Liver (tissue), 9 donors: ENCODE data around the gene CIB4. TPM values are rescaled to one million over a fixed set of nuclear protein-coding genes. Genes with fewer than 3 reads are reported as not detected.

Experiments used
- DNase-seq: peaks from one replicate; pipeline ENCODE4 v3.0.0-alpha.2; 2017; ENCODE audit warnings: low spot score
- H3K27ac ChIP-seq, 2 donors: one replicate each; pipeline ENCODE4 v1.7.0; 2013; ENCODE audit warnings: inconsistent platforms in 2 of 2, low read length in 2 of 2, control low read depth in 1 of 2, low read depth in 1 of 2, mild to moderate bottlenecking in 1 of 2
- H3K27me3 ChIP-seq, 4 donors: one replicate each; pipeline versions ENCODE4 v1.6.1 to v1.7.0; 2013; ENCODE audit warnings: low read length in 3 of 4, inconsistent platforms in 1 of 4, mild to moderate bottlenecking in 1 of 4, moderate library complexity in 1 of 4; ENCODE audit not compliant: control insufficient read depth in 4 of 4, insufficient read depth in 4 of 4
- H3K36me3 ChIP-seq, 4 donors: one replicate each; pipeline versions ENCODE4 v1.6.1 to v1.7.0; 2013; ENCODE audit warnings: low read length in 3 of 4, mild to moderate bottlenecking in 3 of 4, low read depth in 1 of 4, moderate library complexity in 1 of 4; ENCODE audit not compliant: control insufficient read depth in 4 of 4, insufficient read depth in 3 of 4
- H3K4me1 ChIP-seq, 4 donors: one replicate each; pipeline versions ENCODE4 v1.6.1 to v1.7.0; 2013; ENCODE audit warnings: low read length in 3 of 4, mild to moderate bottlenecking in 3 of 4, moderate library complexity in 1 of 4; ENCODE audit not compliant: control insufficient read depth in 4 of 4, insufficient read depth in 4 of 4
- H3K4me3 ChIP-seq, 3 donors: one replicate each; pipeline versions ENCODE4 v1.6.1 to v1.7.0; 2013; ENCODE audit warnings: low read length in 3 of 3, control low read depth in 1 of 3, low read depth in 1 of 3, mild to moderate bottlenecking in 1 of 3
- H3K9ac ChIP-seq, 2 donors: one replicate each; pipeline ENCODE4 v1.7.0; 2013; ENCODE audit warnings: low read length in 2 of 2, mild to moderate bottlenecking in 2 of 2, moderate library complexity in 2 of 2, control low read depth in 1 of 2, low read depth in 1 of 2
- H3K9me3 ChIP-seq, 4 donors: one replicate each; pipeline versions ENCODE4 v1.6.1 to v1.7.0; 2013; ENCODE audit warnings: low read length in 3 of 4; ENCODE audit not compliant: control insufficient read depth in 4 of 4
- EGR1 ChIP-seq, 2 donors: IDR thresholded peaks; 2 replicates each; pipeline ENCODE4 v1.6.1; 2016 to 2018; ENCODE audit warnings: antibody characterized with exemption in 2 of 2, low read depth in 2 of 2
- FOXA1 ChIP-seq: IDR thresholded peaks from 2 replicates; pipeline ENCODE4 v1.6.1; 2016; ENCODE audit warnings: antibody characterized with exemption
- FOXA2 ChIP-seq: IDR thresholded peaks from 2 replicates; pipeline ENCODE4 v1.6.1; 2016; ENCODE audit warnings: antibody characterized with exemption
- HNF4A ChIP-seq, 2 donors: conservative IDR thresholded peaks; 2 replicates each; pipeline ENCODE4 v1.6.1; 2016; ENCODE audit warnings: antibody characterized with exemption in 2 of 2, mild to moderate bottlenecking in 2 of 2
- HNF4G ChIP-seq: IDR thresholded peaks from 2 replicates; pipeline ENCODE4 v1.6.1; 2016; ENCODE audit warnings: antibody characterized with exemption
- JUND ChIP-seq, 2 donors: IDR thresholded peaks; 2 replicates each; pipeline ENCODE4 v1.6.1; 2016; ENCODE audit warnings: antibody characterized with exemption in 2 of 2
- NR2F2 ChIP-seq: IDR thresholded peaks from 2 replicates; pipeline ENCODE4 v1.6.1; 2016; ENCODE audit warnings: antibody characterized with exemption
- RXRA ChIP-seq, 2 donors: IDR thresholded peaks; 2 replicates each; pipeline ENCODE4 v1.6.1; 2017 to 2018; ENCODE audit warnings: antibody characterized with exemption in 2 of 2, mild to moderate bottlenecking in 1 of 2
- SP1 ChIP-seq: IDR thresholded peaks from 2 replicates; pipeline ENCODE4 v1.6.1; 2018; ENCODE audit warnings: antibody characterized with exemption, mild to moderate bottlenecking
- TAF1 ChIP-seq: conservative IDR thresholded peaks from 2 replicates; pipeline ENCODE4 v1.6.1; 2016; ENCODE audit warnings: antibody characterized with exemption, mild to moderate bottlenecking
- YY1 ChIP-seq: IDR thresholded peaks from 2 replicates; pipeline ENCODE4 v1.6.1; 2016; ENCODE audit warnings: antibody characterized with exemption, mild to moderate bottlenecking
- WGBS: extraction: QIAGEN DNeasy Blood & Tissue Kit; methylation state at CpG from one replicate; pipeline ENCODE4 v1.1.7; 2013; 5-methylcytosine and 5-hydroxymethylcytosine counted together
- polyA plus RNA-seq, 2 donors: library from polyadenylated mRNA; stranded (reverse) in 1 of 2; unstranded in 1 of 2; fragments of 200-250 nt in 1 of 2; fragments of >200 nt in 1 of 2; fragmentation: Nextera tagmentation in 1 of 2; extraction: Ambion mirVana in 1 of 2; gene quantifications; one replicate each; pipeline versions ENCODE4 v1.2.1 to v1.2.3, GENCODE V29; 2013 to 2015
- total RNA-seq, 2 donors: library from RNA; depleted of rRNA; stranded (reverse); fragments of >200 nt; gene quantifications; one replicate each; pipeline ENCODE4 v1.2.3, GENCODE V29; 2014
- TF ChIP-seq, protein P1 (sequence below): IDR thresholded peaks from 2 replicates; pipeline ENCODE4 v1.6.1; 2016; ENCODE audit warnings: antibody characterized with exemption, mild to moderate bottlenecking
- TF ChIP-seq, protein P2 (sequence below): IDR thresholded peaks from 2 replicates; pipeline ENCODE4 v1.6.1; 2016; ENCODE audit warnings: antibody characterized with exemption
- TF ChIP-seq, protein P3 (sequence below): IDR thresholded peaks from 2 replicates; pipeline ENCODE4 v1.6.1; 2016; ENCODE audit warnings: antibody characterized with exemption
- TF ChIP-seq, protein P4 (sequence below): IDR thresholded peaks from 2 replicates; pipeline ENCODE4 v1.6.1; 2016; ENCODE audit warnings: antibody characterized with exemption
- TF ChIP-seq, protein P5 (sequence below): fragments of 150-350 bp; IDR thresholded peaks from 2 replicates; pipeline ENCODE4 v1.5.1; 2017; ENCODE audit warnings: improper control_type of control experiment, low read depth, low read length; ENCODE audit not compliant: missing input control
- donor health status: healthy.
- donor health status: healthy.
- donor health status: healthy.
- donor health status: healthy.
- donor health status: healthy.

The CIB4 gene
- total and polyA plus RNA-seq, 4 donors = not detected

DNA sequence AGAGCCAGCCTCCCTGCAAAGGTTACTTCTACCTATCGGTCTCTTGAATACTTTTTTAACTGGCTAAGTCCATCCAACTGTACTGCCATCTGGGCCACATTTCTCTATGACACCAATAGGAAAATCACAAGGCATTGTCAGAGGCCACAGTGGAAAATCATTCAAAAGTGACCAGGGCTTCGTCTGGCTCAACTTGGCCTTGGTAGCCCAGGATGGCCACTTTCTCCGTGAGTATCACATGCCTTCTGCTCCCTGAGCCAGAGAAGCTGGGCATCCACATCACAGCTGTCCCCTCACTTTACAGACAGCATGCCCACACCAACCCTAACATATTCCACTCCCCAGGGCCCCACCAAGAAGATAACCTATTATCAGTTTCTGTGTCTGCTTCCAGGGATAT lies 5.8 kb downstream of the CIB4 start:
- Histone ChIP-seq H3K27ac (no peak overlapping the region), H3K9me3 (no peaks in the 10 kb centered on the region), H3K27me3 (peaks cover 0 to 2% (median 0%) of the 10 kb centered on the region in 4 donors), H3K36me3 (no peaks in the 10 kb centered on the region), H3K9ac (no peak overlapping the region), H3K4me1 (no peaks in the 10 kb centered on the region), H3K4me3 (no peak overlapping the region)
- TF ChIP-seq HNF4G (no peak), JUND (IDR thresholded peaks at IDR 0.05) (no peak), TAF1 (no peak), FOXA2 (no peak), RXRA (IDR thresholded peaks at IDR 0.05) (no peak), SP1 (no peak), HNF4A (conservative IDR thresholded peaks at IDR 0.05) (no peak), EGR1 (IDR thresholded peaks at IDR 0.05; ENCODE audit: low read depth in 2 of 2) (no peak), FOXA1 (no peak), YY1 (no peak), NR2F2 (no peak)
- TF ChIP-seq, protein P1, sequence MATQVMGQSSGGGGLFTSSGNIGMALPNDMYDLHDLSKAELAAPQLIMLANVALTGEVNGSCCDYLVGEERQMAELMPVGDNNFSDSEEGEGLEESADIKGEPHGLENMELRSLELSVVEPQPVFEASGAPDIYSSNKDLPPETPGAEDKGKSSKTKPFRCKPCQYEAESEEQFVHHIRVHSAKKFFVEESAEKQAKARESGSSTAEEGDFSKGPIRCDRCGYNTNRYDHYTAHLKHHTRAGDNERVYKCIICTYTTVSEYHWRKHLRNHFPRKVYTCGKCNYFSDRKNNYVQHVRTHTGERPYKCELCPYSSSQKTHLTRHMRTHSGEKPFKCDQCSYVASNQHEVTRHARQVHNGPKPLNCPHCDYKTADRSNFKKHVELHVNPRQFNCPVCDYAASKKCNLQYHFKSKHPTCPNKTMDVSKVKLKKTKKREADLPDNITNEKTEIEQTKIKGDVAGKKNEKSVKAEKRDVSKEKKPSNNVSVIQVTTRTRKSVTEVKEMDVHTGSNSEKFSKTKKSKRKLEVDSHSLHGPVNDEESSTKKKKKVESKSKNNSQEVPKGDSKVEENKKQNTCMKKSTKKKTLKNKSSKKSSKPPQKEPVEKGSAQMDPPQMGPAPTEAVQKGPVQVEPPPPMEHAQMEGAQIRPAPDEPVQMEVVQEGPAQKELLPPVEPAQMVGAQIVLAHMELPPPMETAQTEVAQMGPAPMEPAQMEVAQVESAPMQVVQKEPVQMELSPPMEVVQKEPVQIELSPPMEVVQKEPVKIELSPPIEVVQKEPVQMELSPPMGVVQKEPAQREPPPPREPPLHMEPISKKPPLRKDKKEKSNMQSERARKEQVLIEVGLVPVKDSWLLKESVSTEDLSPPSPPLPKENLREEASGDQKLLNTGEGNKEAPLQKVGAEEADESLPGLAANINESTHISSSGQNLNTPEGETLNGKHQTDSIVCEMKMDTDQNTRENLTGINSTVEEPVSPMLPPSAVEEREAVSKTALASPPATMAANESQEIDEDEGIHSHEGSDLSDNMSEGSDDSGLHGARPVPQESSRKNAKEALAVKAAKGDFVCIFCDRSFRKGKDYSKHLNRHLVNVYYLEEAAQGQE = no peak
- TF ChIP-seq, protein P2, sequence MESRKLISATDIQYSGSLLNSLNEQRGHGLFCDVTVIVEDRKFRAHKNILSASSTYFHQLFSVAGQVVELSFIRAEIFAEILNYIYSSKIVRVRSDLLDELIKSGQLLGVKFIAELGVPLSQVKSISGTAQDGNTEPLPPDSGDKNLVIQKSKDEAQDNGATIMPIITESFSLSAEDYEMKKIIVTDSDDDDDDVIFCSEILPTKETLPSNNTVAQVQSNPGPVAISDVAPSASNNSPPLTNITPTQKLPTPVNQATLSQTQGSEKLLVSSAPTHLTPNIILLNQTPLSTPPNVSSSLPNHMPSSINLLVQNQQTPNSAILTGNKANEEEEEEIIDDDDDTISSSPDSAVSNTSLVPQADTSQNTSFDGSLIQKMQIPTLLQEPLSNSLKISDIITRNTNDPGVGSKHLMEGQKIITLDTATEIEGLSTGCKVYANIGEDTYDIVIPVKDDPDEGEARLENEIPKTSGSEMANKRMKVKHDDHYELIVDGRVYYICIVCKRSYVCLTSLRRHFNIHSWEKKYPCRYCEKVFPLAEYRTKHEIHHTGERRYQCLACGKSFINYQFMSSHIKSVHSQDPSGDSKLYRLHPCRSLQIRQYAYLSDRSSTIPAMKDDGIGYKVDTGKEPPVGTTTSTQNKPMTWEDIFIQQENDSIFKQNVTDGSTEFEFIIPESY = no peak
- TF ChIP-seq, protein P3, sequence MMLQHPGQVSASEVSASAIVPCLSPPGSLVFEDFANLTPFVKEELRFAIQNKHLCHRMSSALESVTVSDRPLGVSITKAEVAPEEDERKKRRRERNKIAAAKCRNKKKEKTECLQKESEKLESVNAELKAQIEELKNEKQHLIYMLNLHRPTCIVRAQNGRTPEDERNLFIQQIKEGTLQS = no peak
- TF ChIP-seq, protein P4, sequence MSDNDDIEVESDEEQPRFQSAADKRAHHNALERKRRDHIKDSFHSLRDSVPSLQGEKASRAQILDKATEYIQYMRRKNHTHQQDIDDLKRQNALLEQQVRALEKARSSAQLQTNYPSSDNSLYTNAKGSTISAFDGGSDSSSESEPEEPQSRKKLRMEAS = no peak
- DNase-seq = no peak
- 93% methylated on average over 3 of the region's 3 CpGs for WGBS

DNA sequence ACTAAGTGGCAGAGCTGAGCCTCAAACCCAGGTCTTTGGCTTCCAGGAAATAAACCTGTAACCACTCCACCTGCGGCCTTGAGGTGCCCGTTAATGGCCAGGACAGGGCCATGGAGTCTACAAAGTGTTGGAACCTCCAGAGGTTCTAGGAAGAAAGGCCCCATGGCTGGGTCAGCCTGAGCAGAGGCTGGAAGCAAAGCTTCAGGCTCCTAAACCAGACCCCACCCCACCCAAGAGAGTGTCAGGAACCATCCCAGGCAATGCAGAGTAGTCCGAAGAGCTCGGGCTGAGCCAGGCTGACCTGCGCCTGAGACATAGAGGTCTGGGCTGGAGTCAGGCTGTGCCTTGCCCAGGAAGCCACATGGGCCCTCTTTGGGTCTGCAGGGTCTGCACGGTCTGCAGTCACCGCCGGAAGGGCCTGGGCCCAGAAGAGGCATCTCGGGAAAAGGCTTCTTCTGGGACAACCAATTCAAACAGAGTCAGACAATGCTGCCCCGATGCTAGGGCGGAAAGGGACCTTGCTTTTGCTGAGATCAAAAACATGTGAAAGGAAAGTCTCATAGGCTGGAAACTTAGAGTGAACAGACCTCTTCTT lies 6.4 kb downstream of the CIB4 start:
- no peak overlapping the region for H3K4me3 ChIP-seq
- H3K36me3 ChIP-seq = no peaks in the 10 kb centered on the region
- H3K9ac ChIP-seq = no peak overlapping the region
- peaks cover 0 to 1% (median 0%) of the 10 kb centered on the region in 4 donors for H3K27me3 ChIP-seq
- WGBS = 92% methylated on average over 11 of the region's 11 CpGs
- no peaks in the 10 kb centered on the region for H3K4me1 ChIP-seq
- no peaks in the 10 kb centered on the region for H3K9me3 ChIP-seq
- no peak for DNase-seq
- no peak overlapping the region for H3K27ac ChIP-seq
- TF ChIP-seq HNF4G (no peak), YY1 (no peak), RXRA (IDR thresholded peaks at IDR 0.05) (no peak), FOXA1 (no peak), JUND (IDR thresholded peaks at IDR 0.05) (no peak), TAF1 (no peak), SP1 (no peak), HNF4A (conservative IDR thresholded peaks at IDR 0.05) (no peak), NR2F2 (no peak), FOXA2 (no peak)
- TF ChIP-seq, protein P1 = no peak
- TF ChIP-seq, protein P3 = no peak
- TF ChIP-seq, protein P4 = no peak
- TF ChIP-seq, protein P5, sequence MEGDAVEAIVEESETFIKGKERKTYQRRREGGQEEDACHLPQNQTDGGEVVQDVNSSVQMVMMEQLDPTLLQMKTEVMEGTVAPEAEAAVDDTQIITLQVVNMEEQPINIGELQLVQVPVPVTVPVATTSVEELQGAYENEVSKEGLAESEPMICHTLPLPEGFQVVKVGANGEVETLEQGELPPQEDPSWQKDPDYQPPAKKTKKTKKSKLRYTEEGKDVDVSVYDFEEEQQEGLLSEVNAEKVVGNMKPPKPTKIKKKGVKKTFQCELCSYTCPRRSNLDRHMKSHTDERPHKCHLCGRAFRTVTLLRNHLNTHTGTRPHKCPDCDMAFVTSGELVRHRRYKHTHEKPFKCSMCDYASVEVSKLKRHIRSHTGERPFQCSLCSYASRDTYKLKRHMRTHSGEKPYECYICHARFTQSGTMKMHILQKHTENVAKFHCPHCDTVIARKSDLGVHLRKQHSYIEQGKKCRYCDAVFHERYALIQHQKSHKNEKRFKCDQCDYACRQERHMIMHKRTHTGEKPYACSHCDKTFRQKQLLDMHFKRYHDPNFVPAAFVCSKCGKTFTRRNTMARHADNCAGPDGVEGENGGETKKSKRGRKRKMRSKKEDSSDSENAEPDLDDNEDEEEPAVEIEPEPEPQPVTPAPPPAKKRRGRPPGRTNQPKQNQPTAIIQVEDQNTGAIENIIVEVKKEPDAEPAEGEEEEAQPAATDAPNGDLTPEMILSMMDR = no peak
